BLaER1 treated with 17β-estradiol and CSF1 and Interleukin-3, amounts not matched to agents 10 nM and 100 nM (cell line): Measurements from ENCODE around the gene RNF152.
"Not testable (repeated sequence)": the region's sequence is repeated elsewhere in the genome, so short reads cannot be mapped to it uniquely, and the experiment has no call there.

Source experiments
- H3K27ac ChIP-seq, 11 experiments: shearing (Covaris generic); formaldehyde crosslinking; 2 replicates each; pipeline ENCODE4 v1.8.1; 2022
- H3K27me3 ChIP-seq, 11 experiments: shearing (Covaris generic); formaldehyde crosslinking; 2 replicates each; pipeline ENCODE4 v1.8.1; 2022
- H3K36me3 ChIP-seq, 11 experiments: shearing (Covaris generic); formaldehyde crosslinking; 2 replicates each; pipeline ENCODE4 v1.8.1; 2022
- H3K4me1 ChIP-seq, 10 experiments: shearing (Covaris generic); formaldehyde crosslinking; 2 replicates each; pipeline ENCODE4 v1.8.1; 2022
- H3K4me2 ChIP-seq, 11 experiments: shearing (Covaris generic); formaldehyde crosslinking; 2 replicates each; pipeline ENCODE4 v1.8.1; 2022
- H3K4me3 ChIP-seq, 10 experiments: shearing (Covaris generic); formaldehyde crosslinking; 2 replicates each; pipeline ENCODE4 v1.8.1; 2022
- H3K9ac ChIP-seq, 11 experiments: shearing (Covaris generic); formaldehyde crosslinking; 2 replicates each; pipeline ENCODE4 v1.8.1; 2022
- H3K9me3 ChIP-seq, 11 experiments: shearing (Covaris generic); formaldehyde crosslinking; replicated peaks in 1 of 11; 2 replicates each; pipeline ENCODE4 v1.8.1; 2022
- H4K20me1 ChIP-seq, 11 experiments: shearing (Covaris generic); formaldehyde crosslinking; 2 replicates each; pipeline ENCODE4 v1.8.1; 2022
- Cebpa-rat ChIP-seq, 11 experiments: shearing (Covaris generic); IDR thresholded peaks; 2 replicates each; pipeline ENCODE4 v1.8.1; 2022

RNF152 gene

DNA sequence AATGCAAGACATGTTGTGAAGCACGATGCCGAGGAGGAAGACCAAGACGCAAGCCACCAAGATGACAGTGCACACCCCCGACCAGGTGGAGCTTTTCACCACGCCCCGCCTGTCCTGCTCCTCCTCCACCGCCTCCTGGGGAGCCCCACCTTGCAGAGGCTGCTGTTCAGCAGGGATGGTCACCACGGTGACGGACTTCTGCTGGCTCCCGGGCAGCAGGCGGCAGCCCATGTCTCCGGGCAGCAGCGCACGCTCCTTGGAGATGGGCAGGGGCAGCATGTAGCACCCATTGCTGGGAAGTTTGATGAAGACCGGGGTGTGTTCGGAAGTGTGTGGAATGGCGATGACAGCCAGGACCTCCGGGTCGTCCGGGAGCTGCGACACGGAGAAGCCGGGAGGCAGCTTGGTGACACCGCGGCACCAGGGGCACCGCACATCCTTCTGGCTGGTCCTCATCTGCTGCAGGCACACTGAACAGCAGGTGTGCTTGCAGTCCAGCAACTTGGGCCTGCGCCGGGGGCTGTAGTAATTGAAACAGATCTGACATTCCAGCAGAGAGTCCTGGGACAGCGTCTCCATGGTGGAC lies 76.8 kb downstream of the RNF152 start:
- Histone ChIP-seq H3K27ac (no peak overlapping the region), H3K9me3 (peaks cover 0 to 17% (median 0%) of the 10 kb centered on the region in 11 experiments; a peak in 4 of 22 replicates), H4K20me1 (no peaks in the 10 kb centered on the region), H3K9ac (no peak overlapping the region), H3K4me1 (no peaks in the 10 kb centered on the region), H3K36me3 (peaks cover 0 to 5% (median 0%) of the 10 kb centered on the region in 11 experiments; a peak in 2 of 22 replicates), H3K27me3 (peaks cover 0 to 47% (median 0%) of the 10 kb centered on the region in 11 experiments; a peak in 4 of 22 replicates), H3K4me2 (no peak overlapping the region), H3K4me3 (no peak overlapping the region)
- TF ChIP-seq Cebpa-rat (IDR thresholded peaks at IDR 0.05): no peak

GRCh38 chr18:61808286-61808685 lies 84.5 kb downstream of the RNF152 start:
- H3K9ac ChIP-seq: no peak overlapping the region
- H3K36me3 ChIP-seq: no peaks in the 10 kb centered on the region
- no peaks in the 10 kb centered on the region for H4K20me1 ChIP-seq
- H3K27me3 ChIP-seq: 0 out of 22 replicates have a peak, but pooled peaks cover 0 to 10% (median 0%) of the 10 kb centered on the region in 11 experiments
- no peaks in the 10 kb centered on the region for H3K4me1 ChIP-seq
- H3K4me2 ChIP-seq: no peak overlapping the region
- H3K4me3 ChIP-seq: no peak overlapping the region
- H3K9me3 ChIP-seq: peaks cover 0 to 14% (median 0%) of the 10 kb centered on the region in 11 experiments; a peak in 3 of 22 replicates
- no peak overlapping the region for H3K27ac ChIP-seq
- TF ChIP-seq Cebpa-rat (IDR thresholded peaks at IDR 0.05): no peak

DNA sequence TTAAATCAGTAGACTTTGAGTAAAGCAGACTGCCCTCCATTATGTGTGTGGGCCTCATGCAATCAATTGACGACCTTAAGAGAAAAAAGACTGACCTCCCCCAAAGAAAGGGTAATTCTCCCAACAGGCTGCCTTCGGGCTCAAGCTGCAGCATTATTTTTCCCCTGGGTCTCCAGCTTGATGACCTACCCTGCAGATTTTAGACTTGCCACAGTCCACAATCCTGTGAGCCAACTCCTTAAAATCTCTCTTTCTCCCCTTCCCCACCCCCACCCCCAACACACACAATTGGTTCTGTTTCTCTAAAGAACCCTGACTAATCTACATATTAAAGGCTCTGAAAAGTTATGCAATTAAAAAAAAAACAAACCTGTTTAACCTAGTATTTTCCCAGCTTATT lies 89.4 kb downstream of the RNF152 start:
- no peak overlapping the region for H3K4me2 ChIP-seq
- H3K4me3 ChIP-seq: no peak overlapping the region
- H3K9me3 ChIP-seq: peaks cover 0 to 15% (median 0%) of the 10 kb centered on the region in 11 experiments; a peak in 3 of 22 replicates
- no peak for TF ChIP-seq Cebpa-rat (IDR thresholded peaks at IDR 0.05)
- H3K36me3 ChIP-seq: no peaks in the 10 kb centered on the region
- H3K4me1 ChIP-seq: peaks cover 0 to 6% (median 0%) of the 10 kb centered on the region in 10 experiments; a peak in 2 of 20 replicates
- peaks cover 0 to 7% (median 0%) of the 10 kb centered on the region in 11 experiments; a peak in 1 of 22 replicates for H3K27me3 ChIP-seq
- H3K9ac ChIP-seq: no peak overlapping the region
- H3K27ac ChIP-seq: no peak overlapping the region
- H4K20me1 ChIP-seq: no peaks in the 10 kb centered on the region

GRCh38 chr18:61797696-61798590 lies 94.9 kb downstream of the RNF152 start:
- Histone ChIP-seq H3K4me3 (no peak overlapping the region), H3K9me3 (peaks cover 0 to 14% (median 7%) of the 10 kb centered on the region in 11 experiments; a peak in 9 of 22 replicates), H3K36me3 (no peaks in the 10 kb centered on the region), H3K4me2 (no peak overlapping the region), H3K4me1 (peaks cover 0 to 6% (median 0%) of the 10 kb centered on the region in 10 experiments; a peak in 2 of 20 replicates), H3K27ac (no peak overlapping the region), H3K9ac (no peak overlapping the region), H4K20me1 (no peaks in the 10 kb centered on the region), H3K27me3 (peaks cover 0 to 10% (median 0%) of the 10 kb centered on the region in 11 experiments; a peak in 1 of 22 replicates)
- no peak for TF ChIP-seq Cebpa-rat (IDR thresholded peaks at IDR 0.05)

DNA sequence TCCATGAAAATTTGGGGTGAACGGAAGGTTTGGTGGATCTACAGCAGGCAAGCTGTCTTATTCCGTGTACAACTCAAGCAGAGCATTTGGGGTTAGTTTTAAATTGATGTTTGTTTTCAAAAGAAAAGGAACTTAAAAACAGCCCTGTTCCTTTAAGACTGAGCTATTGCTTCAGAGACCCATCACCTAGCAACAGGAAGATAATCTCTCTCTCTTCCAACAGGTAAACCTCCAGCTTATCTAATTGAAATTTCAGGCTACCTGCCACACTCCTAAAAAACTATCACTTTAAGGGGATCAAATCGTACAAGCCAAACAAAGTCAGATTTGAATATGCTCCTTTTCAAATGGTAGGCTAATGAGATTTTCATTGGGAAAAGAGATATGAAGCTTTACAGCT lies 101.8 kb downstream of the RNF152 start:
- Histone ChIP-seq H3K27me3 (0 out of 22 replicates have a peak, but pooled peaks cover 0 to 6% (median 0%) of the 10 kb centered on the region in 11 experiments), H3K27ac (no peak overlapping the region), H3K36me3 (no peaks in the 10 kb centered on the region), H3K4me1 (no peaks in the 10 kb centered on the region), H3K9me3 (peaks cover 18 to 32% (median 21%) of the 10 kb centered on the region in 11 experiments), H3K4me2 (no peak overlapping the region), H4K20me1 (no peaks in the 10 kb centered on the region), H3K9ac (no peak overlapping the region), H3K4me3 (no peak overlapping the region)
- TF ChIP-seq Cebpa-rat (IDR thresholded peaks at IDR 0.05): no peak

GRCh38 chr18:61787011-61787670 lies 105.7 kb downstream of the RNF152 start:
- not testable (repeated sequence) for H3K27me3 ChIP-seq, H3K36me3 ChIP-seq, H3K9ac ChIP-seq, H3K4me3 ChIP-seq, H4K20me1 ChIP-seq, H3K4me1 ChIP-seq, H3K4me2 ChIP-seq, H3K27ac ChIP-seq
- H3K9me3 ChIP-seq: peaks cover 18 to 32% (median 21%) of the 10 kb centered on the region in 11 experiments

DNA sequence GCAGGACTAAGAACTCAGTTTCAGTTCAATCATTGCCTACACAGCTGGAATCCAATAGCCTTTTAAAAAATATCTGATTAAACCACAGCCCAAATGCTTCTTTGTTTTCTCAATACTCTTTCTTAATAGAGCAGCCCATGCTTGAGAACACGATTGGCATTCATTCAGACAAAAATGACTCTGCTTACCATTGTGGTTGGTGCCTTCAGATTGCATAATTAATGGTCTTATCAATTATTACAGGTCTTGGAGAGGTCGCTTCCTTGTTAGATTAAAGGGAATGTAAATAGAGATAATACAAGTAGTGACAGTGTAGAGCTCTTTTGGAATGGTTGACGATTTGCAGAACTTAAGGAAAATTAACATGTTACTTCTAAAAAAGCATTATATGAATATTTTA lies 107.2 kb downstream of the RNF152 start:
- H3K27ac ChIP-seq: no peak overlapping the region
- no peaks in the 10 kb centered on the region for H4K20me1 ChIP-seq
- no peak overlapping the region for H3K4me2 ChIP-seq
- H3K27me3 ChIP-seq: no peaks in the 10 kb centered on the region
- H3K4me1 ChIP-seq: no peaks in the 10 kb centered on the region
- no peak overlapping the region for H3K9ac ChIP-seq
- H3K4me3 ChIP-seq: no peak overlapping the region
- peaks cover 18 to 32% (median 21%) of the 10 kb centered on the region in 11 experiments for H3K9me3 ChIP-seq
- TF ChIP-seq Cebpa-rat (IDR thresholded peaks at IDR 0.05): no peak
- H3K36me3 ChIP-seq: no peaks in the 10 kb centered on the region

- H3K27ac ChIP-seq: no peak overlapping the region
- H3K9me3 ChIP-seq: peaks cover 18 to 32% (median 21%) of the 10 kb centered on the region in 11 experiments
- no peaks in the 10 kb centered on the region for H3K27me3 ChIP-seq
- H3K9ac ChIP-seq: no peak overlapping the region
- no peaks in the 10 kb centered on the region for H3K36me3 ChIP-seq
- H3K4me2 ChIP-seq: no peak overlapping the region
- no peak overlapping the region for H3K4me3 ChIP-seq
- no peaks in the 10 kb centered on the region for H3K4me1 ChIP-seq
- TF ChIP-seq Cebpa-rat (IDR thresholded peaks at IDR 0.05): no peak
- H4K20me1 ChIP-seq: no peaks in the 10 kb centered on the region
Measured at GRCh38 chr18:61784834-61785233, 108.0 kb downstream of the RNF152 start.

- Histone ChIP-seq H3K36me3 (no peaks in the 10 kb centered on the region), H3K4me1 (no peaks in the 10 kb centered on the region), H3K9me3 (peaks cover 8 to 25% (median 11%) of the 10 kb centered on the region in 11 experiments; a peak in 21 of 22 replicates), H3K27me3 (no peaks in the 10 kb centered on the region), H3K4me3 (no peak overlapping the region), H3K4me2 (no peak overlapping the region), H3K9ac (no peak overlapping the region), H3K27ac (no peak overlapping the region), H4K20me1 (no peaks in the 10 kb centered on the region)
- TF ChIP-seq Cebpa-rat (IDR thresholded peaks at IDR 0.05): no peak
Measured at GRCh38 chr18:61782545-61782944, 110.3 kb downstream of the RNF152 start.

DNA sequence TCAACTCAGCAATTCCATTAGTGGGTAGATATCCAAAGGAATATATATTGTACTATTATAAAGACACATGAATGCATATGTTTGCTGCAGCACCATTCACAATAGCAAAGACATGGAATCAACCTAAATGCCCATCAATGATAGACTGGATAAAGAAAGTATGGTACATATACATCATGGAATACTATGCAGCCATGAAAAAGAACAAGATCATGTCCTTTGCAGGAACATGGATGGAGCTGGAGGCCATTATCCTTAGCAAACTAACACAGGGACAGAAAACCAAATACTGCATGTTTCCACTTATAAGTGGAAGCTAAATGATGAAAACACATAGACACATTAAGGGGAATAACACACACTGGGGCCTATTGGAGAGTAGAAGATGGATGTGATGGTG lies 116.6 kb downstream of the RNF152 start:
- H3K4me1 ChIP-seq, H4K20me1 ChIP-seq, H3K27me3 ChIP-seq, H3K4me2 ChIP-seq, H3K9ac ChIP-seq, H3K36me3 ChIP-seq, H3K4me3 ChIP-seq, H3K27ac ChIP-seq: not testable (repeated sequence)
- peaks cover 10 to 55% (median 18%) of the 10 kb centered on the region in 11 experiments; a peak in 21 of 22 replicates for H3K9me3 ChIP-seq
